GM18499 (cell line): Measurements from ENCODE around the gene TMEM132A.

ENCODE experiments used
- ATAC-seq: cut with Tn5 transposase; IDR thresholded peaks from one replicate; pipeline ENCODE4 v1.9.1; 2021; ENCODE audit warnings: moderate number of reproducible peaks; ENCODE audit not compliant: insufficient read depth, unreplicated experiment

Gene TMEM132A

GRCh38 chr11:60924110-60924905, at the start of gene TMEM132A:
TMEM132A (plus strand) TSS chr11:60924460; CDS start chr11:60924634, 174 bp downstream.
- ATAC-seq, result no peak

GRCh38 chr11:60875366-60876167, 48.7 kb upstream of the TMEM132A start:
- ATAC-seq, result no peak

- ATAC-seq, result no peak
Measured at GRCh38 chr11:60876168-60876485, 48.1 kb upstream of the TMEM132A start.

GRCh38 chr11:60878245-60879101, 45.8 kb upstream of the TMEM132A start:
- ATAC-seq, result no peak

- ATAC-seq, result no peak
Measured at GRCh38 chr11:60879104-60879503, 45.2 kb upstream of the TMEM132A start.

GRCh38 chr11:60879971-60880588, 44.2 kb upstream of the TMEM132A start:
- no peak for ATAC-seq

GRCh38 chr11:60880643-60881282, 43.5 kb upstream of the TMEM132A start:
- no peak for ATAC-seq

GRCh38 chr11:60887556-60887955, 36.7 kb upstream of the TMEM132A start:
- no peak for ATAC-seq

GRCh38 chr11:60889869-60890311, 34.4 kb upstream of the TMEM132A start:
- no peak for ATAC-seq

GRCh38 chr11:60890696-60891095, 33.6 kb upstream of the TMEM132A start:
- no peak for ATAC-seq

GRCh38 chr11:60891103-60891741, 33.0 kb upstream of the TMEM132A start:
- no peak for ATAC-seq

GRCh38 chr11:60895687-60896086, 28.6 kb upstream of the TMEM132A start:
- ATAC-seq, result no peak

- ATAC-seq, result no peak
Measured at GRCh38 chr11:60897496-60897895, 26.8 kb upstream of the TMEM132A start.

GRCh38 chr11:60899046-60899936, 25.0 kb upstream of the TMEM132A start:
- ATAC-seq, result no peak

GRCh38 chr11:60899977-60900376, 24.3 kb upstream of the TMEM132A start:
- no peak for ATAC-seq

- no peak for ATAC-seq
Measured at GRCh38 chr11:60900673-60901404, 23.4 kb upstream of the TMEM132A start.

- ATAC-seq, result no peak
Measured at GRCh38 chr11:60902625-60903024, 21.6 kb upstream of the TMEM132A start.

GRCh38 chr11:60905047-60905446, 19.2 kb upstream of the TMEM132A start:
- ATAC-seq, result no peak
